Skeletal muscle tissue (tissue), 4 donors: ENCODE measurements around the gene CLDN20. TPM values are rescaled to one million over a fixed set of nuclear protein-coding genes. Genes with fewer than 3 reads are reported as not detected.

Source experiments
- H3K27ac ChIP-seq: one replicate; pipeline ENCODE4 v1.7.0; 2013; ENCODE audit warnings: mild to moderate bottlenecking, low read depth, low read length, inconsistent platforms
- H3K27me3 ChIP-seq, 3 donors: one replicate each; pipeline ENCODE4 v1.7.0; 2013; ENCODE audit warnings: low read length in 3 of 3; ENCODE audit not compliant: control insufficient read depth in 3 of 3, insufficient read depth in 3 of 3
- H3K36me3 ChIP-seq, 3 donors: one replicate each; pipeline ENCODE4 v1.7.0; 2013; ENCODE audit warnings: low read length in 3 of 3; ENCODE audit not compliant: control insufficient read depth in 3 of 3, insufficient read depth in 3 of 3
- H3K4me1 ChIP-seq, 3 donors: one replicate each; pipeline ENCODE4 v1.7.0; 2013; ENCODE audit warnings: low read length in 3 of 3, mild to moderate bottlenecking in 3 of 3; ENCODE audit not compliant: control insufficient read depth in 3 of 3, insufficient read depth in 3 of 3
- H3K4me3 ChIP-seq, 3 donors: one replicate each; pipeline ENCODE4 v1.7.0; 2013; ENCODE audit warnings: low read length in 3 of 3
- H3K9ac ChIP-seq, 3 donors: one replicate each; pipeline ENCODE4 v1.7.0; 2013; ENCODE audit warnings: low read length in 3 of 3, mild to moderate bottlenecking in 3 of 3, moderate library complexity in 2 of 3, low read depth in 1 of 3
- H3K9me3 ChIP-seq, 3 donors: one replicate each; pipeline ENCODE4 v1.7.0; 2013; ENCODE audit warnings: low read length in 3 of 3; ENCODE audit not compliant: control insufficient read depth in 3 of 3
- total RNA-seq: library from RNA; depleted of rRNA; stranded (reverse); fragments of >200 nt; gene quantifications from one replicate; pipeline ENCODE4 v1.2.3, GENCODE V29; 2014
- donor health status: Osteomylitis.

Gene CLDN20
- total RNA-seq, 1 donor from 2014 or later: not detected

DNA sequence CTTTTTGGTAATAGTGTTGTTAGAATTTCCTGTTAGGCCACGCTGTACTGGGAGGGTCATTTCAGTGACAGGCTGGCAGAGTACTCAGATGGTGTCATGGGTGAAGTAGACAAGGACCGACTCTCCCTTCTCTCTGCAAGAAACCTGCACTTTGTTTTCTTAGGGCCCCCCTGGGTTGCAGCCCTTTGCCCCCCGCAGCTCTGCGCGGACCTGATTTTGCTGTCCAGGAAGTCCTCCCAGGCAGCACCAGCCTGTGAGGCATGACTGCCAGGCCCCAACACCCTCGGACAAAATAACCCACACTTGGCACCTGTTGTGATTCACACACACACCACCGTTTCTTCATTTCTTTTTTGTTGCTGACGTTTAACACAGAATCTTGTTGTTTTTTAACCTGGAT is 21.8 kb upstream of the CLDN20 start:
- peaks cover 5 to 7% (median 6%) of the 10 kb centered on the region in 3 donors for H3K36me3 ChIP-seq
- H3K9ac ChIP-seq: no peak overlapping the region
- H3K9me3 ChIP-seq: no peaks in the 10 kb centered on the region
- no peaks in the 10 kb centered on the region for H3K27me3 ChIP-seq
- no peaks in the 10 kb centered on the region for H3K4me1 ChIP-seq
- no peak overlapping the region for H3K27ac ChIP-seq
- no peak overlapping the region for H3K4me3 ChIP-seq

DNA sequence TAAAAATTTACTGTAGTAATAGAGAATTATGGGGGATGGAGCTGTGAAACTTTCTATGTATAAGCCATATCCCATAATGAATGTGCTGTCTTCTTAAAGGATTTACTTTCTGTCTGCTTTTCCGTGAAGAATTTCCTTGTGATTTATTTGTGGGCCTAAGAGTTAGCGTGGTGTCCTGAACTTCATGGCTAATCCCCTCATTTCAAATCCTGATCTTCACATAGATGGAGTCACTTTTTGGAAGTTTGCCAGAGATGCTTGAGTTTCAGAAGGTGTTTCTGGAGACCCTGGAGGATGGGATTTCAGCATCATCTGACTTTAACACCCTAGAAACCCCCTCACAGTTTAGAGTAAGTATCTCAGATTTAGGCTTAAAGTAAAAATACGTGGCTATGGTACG is 19.4 kb upstream of the CLDN20 start:
- H3K27ac ChIP-seq: no peak overlapping the region
- peaks cover 6 to 8% (median 7%) of the 10 kb centered on the region in 3 donors for H3K36me3 ChIP-seq
- no peaks in the 10 kb centered on the region for H3K4me1 ChIP-seq
- H3K9me3 ChIP-seq: no peaks in the 10 kb centered on the region
- no peak overlapping the region for H3K9ac ChIP-seq
- no peak overlapping the region for H3K4me3 ChIP-seq
- H3K27me3 ChIP-seq: no peaks in the 10 kb centered on the region

DNA sequence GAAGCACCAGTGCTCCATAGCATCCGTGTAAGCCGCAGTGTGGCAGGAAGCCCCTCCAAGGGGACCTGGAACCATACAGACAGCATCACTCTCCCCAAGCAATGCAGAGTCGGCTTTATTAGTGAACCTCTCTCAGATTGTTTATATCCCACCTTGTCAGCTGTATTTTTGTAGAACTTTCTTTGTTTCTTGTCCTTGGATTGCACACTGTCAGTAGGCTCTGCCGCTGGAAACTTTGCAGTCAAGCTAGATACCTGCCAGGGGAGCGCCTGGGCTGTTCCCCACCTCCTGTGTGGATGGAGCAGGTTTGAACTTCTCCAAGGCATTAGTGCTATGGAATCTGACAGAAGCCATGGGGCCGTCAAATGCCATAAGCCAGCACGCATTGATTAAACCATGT is 18.6 kb upstream of the CLDN20 start:
- peaks cover 5 to 8% (median 8%) of the 10 kb centered on the region in 3 donors for H3K36me3 ChIP-seq
- no peaks in the 10 kb centered on the region for H3K9me3 ChIP-seq
- H3K4me1 ChIP-seq: no peaks in the 10 kb centered on the region
- no peak overlapping the region for H3K27ac ChIP-seq
- H3K4me3 ChIP-seq: no peak overlapping the region
- H3K9ac ChIP-seq: no peak overlapping the region
- H3K27me3 ChIP-seq: no peaks in the 10 kb centered on the region

DNA sequence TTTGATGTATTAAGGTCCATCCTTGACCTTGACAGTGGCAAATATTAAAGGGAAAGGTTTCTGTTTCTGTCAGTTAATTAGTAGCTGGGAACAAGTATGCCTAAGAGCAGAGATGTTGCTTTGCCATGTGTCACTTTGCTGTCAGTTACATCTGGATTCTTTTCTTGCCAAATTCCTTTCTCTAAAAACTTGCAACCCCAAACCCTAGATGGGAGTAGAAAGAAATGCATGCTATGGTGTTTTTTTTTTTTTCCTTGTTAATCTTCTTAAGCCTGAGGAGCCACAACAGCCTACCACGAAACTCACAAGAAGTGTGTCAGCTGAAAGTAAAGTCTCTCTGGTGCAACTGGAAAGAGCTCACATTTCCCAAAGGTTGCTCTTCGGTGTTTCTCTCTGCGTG is 18.0 kb upstream of the CLDN20 start:
- no peak overlapping the region for H3K9ac ChIP-seq
- peaks cover 5 to 14% (median 8%) of the 10 kb centered on the region in 3 donors for H3K36me3 ChIP-seq
- no peaks in the 10 kb centered on the region for H3K9me3 ChIP-seq
- no peak overlapping the region for H3K4me3 ChIP-seq
- no peaks in the 10 kb centered on the region for H3K4me1 ChIP-seq
- no peak overlapping the region for H3K27ac ChIP-seq
- H3K27me3 ChIP-seq: no peaks in the 10 kb centered on the region

DNA sequence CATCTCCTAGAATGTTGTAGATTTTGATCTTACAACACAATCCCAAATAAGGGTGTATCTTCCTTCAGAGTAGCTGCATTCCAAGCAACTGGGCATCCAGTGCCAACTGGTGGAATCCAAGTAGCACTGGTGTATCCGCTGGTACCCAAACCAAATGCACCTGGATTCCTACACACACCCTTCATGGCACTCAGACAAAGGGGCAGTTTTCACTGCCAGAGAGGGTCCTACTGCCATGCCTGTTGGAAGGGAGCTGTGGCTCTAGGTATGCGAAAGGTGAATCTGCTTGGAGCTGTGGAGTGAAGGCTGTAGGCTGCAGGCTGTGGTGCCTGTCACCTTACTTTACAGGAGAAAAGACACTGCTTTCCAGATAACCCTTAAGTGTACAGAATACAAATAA is 17.0 kb upstream of the CLDN20 start:
- no peak overlapping the region for H3K9ac ChIP-seq

DNA sequence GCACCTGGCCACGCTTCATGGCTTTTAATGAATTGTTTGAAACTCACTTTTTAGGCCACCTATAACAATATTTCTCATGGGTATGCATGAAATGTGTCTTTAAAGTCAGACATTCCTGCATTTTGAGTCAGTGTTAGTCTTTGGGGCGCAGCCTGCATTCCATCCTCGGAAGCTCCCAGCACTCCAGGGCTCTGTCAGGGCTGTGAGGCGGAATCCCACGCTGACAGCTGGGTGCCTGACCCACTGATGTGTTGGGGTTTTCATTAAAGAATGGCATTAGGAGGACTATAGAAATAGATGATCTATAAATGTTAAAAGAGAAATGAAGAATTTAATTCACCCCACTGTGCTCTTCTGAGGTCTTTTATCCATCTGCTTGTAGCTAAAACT is 16.2 kb upstream of the CLDN20 start:
- Histone ChIP-seq H3K27ac (no peak overlapping the region), H3K9me3 (no peaks in the 10 kb centered on the region), H3K27me3 (no peaks in the 10 kb centered on the region), H3K4me1 (no peaks in the 10 kb centered on the region), H3K36me3 (peaks cover 10 to 19% (median 12%) of the 10 kb centered on the region in 3 donors), H3K4me3 (no peak overlapping the region), H3K9ac (no peak overlapping the region)

More for the DNA sequence above, 17.0 kb upstream of the CLDN20 start:
- no peak overlapping the region for H3K27ac ChIP-seq
- no peaks in the 10 kb centered on the region for H3K27me3 ChIP-seq
- H3K4me3 ChIP-seq: no peak overlapping the region
- peaks cover 6 to 17% (median 10%) of the 10 kb centered on the region in 3 donors for H3K36me3 ChIP-seq
- H3K4me1 ChIP-seq: no peaks in the 10 kb centered on the region
- no peaks in the 10 kb centered on the region for H3K9me3 ChIP-seq

DNA sequence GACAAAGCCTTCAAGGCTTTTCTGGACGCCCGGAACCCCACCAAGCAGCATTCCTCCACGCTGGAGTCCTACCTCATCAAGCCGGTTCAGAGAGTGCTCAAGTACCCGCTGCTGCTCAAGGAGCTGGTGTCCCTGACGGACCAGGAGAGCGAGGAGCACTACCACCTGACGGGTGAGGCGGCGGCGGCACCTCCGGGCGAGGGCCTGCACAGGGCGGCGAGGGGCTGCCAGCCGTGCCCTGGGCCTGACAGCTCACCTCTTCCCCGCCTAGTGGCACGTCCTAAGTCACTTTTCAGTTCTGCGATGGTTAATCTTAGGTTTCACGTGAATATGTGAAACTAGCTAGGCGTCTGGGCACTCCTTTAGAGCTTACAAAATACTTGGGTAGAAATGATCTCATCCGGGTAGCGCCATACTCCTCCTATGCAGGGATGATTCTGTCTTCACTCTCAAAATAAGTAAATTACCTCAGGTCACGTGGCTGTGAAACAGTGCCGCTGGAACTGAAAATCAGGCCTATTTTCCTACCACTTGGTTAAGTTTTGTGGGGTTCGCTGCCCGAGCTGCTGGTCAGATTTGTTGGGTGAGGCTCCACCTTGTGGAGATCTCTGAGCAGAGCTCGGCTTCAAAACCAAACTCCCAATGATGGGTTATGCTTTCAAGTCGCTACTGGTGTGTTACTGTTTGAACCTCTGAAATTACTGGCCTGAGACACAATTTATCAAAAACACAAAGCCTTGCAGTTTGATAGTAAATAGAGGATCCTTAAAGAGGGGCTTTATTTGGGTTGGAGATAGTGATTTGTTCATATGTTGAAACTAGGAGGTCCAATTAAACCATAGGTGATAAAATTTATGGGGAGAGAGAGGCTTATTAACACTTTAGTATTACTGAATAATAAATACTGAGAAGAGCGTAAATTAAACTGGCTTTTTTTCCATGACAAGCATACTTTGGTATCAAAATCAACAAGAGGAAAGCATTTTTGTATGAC is 15.5 kb upstream of the CLDN20 start:
- H3K27ac ChIP-seq: no peak overlapping the region

DNA sequence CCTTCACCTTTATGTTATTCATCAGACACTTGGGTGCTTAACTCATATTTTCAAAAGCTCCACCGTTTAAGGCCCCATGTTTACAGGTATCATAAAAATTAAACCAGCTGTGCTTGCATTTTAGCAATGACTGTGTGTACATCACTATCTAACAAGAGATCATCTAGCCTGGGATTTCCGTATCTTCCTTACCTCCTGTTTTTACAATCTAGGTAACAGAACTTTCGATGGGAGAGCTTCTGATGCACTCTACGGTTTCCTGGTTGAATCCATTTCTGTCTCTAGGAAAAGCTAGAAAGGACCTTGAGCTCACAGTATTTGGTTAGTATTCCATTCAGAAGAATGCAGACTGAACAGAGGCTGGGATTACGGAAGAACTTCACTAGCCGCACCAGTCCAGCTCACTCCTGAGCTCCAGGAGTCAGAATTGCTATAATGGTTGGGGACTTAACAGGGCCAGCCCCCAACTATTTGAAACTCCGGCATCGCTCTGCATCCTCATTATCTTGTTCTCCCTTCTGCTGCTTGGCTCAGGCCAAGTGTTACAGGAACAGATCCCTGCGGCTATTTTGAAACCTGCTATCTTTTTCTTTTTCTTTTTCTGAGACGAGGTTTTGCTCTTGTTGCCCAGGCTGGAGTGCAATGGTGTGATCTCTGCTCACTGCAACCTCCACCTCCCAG is 13.0 kb upstream of the CLDN20 start:
- Histone ChIP-seq H3K36me3 (peaks cover 17 to 29% (median 19%) of the 10 kb centered on the region in 3 donors), H3K9me3 (no peaks in the 10 kb centered on the region), H3K4me3 (no peak overlapping the region), H3K27ac (no peak overlapping the region), H3K4me1 (peaks cover 0 to 16% (median 10%) of the 10 kb centered on the region in 3 donors), H3K9ac (no peak overlapping the region), H3K27me3 (no peaks in the 10 kb centered on the region)

More for the DNA sequence above, 15.5 kb upstream of the CLDN20 start:
- Histone ChIP-seq H3K4me3 (no peak overlapping the region), H3K36me3 (peaks cover 11 to 21% (median 14%) of the 10 kb centered on the region in 3 donors), H3K9ac (no peak overlapping the region), H3K27me3 (no peaks in the 10 kb centered on the region), H3K4me1 (peaks cover 0 to under 1% (median under 1%) of the 10 kb centered on the region in 3 donors), H3K9me3 (no peaks in the 10 kb centered on the region)

DNA sequence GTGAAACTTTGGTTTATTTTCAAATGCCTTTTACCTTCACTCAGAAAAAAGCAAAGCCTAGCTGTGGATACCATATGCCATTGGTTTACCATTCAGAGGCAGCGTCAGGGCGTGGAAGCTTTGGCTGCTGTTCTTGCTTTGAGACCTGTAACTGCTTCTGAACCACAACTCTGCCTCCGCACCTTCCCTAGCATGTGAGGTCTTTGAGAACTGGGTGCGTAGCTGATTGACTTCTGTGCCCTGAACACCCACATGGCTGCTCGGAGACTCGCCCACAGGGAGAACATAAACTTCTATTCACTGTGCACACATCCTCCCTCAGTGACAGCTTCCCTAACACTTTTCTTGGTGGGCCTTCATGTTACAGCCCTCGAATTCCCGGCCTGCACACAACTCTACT is 11.2 kb upstream of the CLDN20 start:
- peaks cover 21 to 30% (median 30%) of the 10 kb centered on the region in 3 donors for H3K36me3 ChIP-seq
- no peak overlapping the region for H3K9ac ChIP-seq
- H3K4me1 ChIP-seq: peaks cover 0 to 16% (median 10%) of the 10 kb centered on the region in 3 donors
- peak overlapping the region; percentile 75 for H3K27ac ChIP-seq
- no peaks in the 10 kb centered on the region for H3K27me3 ChIP-seq
- no peaks in the 10 kb centered on the region for H3K9me3 ChIP-seq
- no peak overlapping the region for H3K4me3 ChIP-seq

DNA sequence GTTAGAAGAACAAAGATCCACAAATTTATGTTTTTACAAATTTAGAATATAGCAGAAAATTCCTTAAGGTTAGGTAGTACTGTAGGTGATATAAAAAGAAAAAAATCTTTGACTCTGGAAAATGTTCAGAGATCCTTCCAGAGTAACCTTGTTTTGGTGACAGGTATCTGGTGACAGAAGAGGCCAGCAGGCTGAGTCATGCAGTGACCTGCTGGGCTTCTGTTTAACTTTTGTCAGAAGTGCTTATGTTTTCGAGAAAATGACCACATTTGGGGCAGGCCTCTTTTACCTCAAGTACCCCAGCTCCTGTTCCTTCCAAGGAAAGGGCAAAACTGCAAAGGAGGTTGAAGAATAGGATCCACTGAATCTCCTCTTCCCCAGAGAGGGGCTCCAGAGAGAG is 10.5 kb upstream of the CLDN20 start:
- H3K9ac ChIP-seq: peak overlapping the region in 2 of 3 donors; percentile 10 to 61
- H3K27ac ChIP-seq: peak overlapping the region; percentile 75
- H3K4me3 ChIP-seq: no peak overlapping the region
- no peaks in the 10 kb centered on the region for H3K27me3 ChIP-seq
- H3K36me3 ChIP-seq: peaks cover 25 to 37% (median 35%) of the 10 kb centered on the region in 3 donors
- no peaks in the 10 kb centered on the region for H3K9me3 ChIP-seq
- peaks cover 0 to 16% (median 10%) of the 10 kb centered on the region in 3 donors for H3K4me1 ChIP-seq
